Effector CD8-positive, alpha-beta T cell (primary cell): ENCODE results near the gene CSPG5.

Source experiments
- DNase-seq: peaks from one replicate; lab custom pipeline; 2025; lab: John Stamatoyannopoulos, UW

The CSPG5 gene

DNA sequence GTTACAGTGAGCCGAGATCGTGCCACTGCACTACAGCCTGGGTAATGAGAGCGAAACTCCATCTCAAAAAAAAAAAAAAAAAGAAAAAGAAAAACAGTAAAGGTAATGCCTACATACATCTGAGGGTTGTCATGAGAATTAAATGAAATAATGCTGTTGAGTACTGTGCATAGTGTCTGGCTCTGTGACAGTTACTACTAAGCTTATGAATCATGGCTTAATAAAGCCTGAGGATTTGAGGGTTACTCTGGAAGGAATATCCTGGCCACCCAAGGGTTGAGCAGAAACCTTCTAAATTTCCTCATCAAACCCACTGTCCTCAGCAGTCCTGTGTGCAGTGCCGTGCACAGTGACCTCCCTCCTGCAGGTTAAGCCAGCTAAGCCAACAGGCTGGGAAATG, 38.4 kb downstream of the CSPG5 start:
- no peak for DNase-seq

DNA sequence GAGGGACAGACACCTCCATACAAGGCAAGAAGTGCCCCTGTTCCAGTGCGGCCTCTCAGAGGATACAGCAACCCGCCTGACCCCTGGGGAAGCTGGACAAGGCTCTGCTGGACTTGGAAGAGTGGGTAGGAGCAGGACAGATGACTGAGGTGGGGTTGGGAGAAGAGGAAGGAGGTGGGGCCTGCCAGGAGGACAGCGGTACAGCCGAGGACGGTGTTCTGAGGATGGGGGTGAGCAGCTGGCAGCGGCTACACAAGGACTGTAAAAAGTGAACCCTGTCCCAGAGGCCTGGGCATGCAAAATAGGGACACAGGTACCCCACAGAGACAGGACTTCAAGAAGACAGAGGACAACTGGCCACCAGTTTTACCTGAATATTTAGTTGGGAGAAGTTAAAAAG, 41.7 kb downstream of the CSPG5 start:
- no peak for DNase-seq

- no peak for DNase-seq
Measured at GRCh38 chr3:47536221-47536891, 42.3 kb downstream of the CSPG5 start.

DNA sequence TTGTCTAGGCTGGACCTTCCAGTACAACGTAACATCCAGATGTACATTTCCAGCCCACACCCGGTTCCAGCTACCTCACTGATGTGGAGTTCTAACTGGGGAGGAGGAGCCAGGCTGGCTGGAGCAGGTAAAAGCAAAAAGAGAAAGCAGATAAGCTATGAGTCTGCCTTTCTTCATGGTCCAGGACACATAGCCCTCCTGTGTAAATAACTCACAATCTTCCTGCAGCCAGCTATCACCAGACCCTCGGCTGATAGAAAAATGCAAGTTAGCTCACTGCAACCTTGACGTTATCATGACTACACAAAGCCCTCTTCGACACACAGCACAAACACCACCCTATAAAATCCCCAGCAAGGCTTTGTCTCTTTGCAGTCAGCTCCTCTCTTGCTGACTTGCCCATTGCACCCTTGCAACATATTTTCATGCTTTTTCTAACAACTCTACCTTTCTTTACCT, 44.6 kb downstream of the CSPG5 start:
- no peak for DNase-seq

- no peak for DNase-seq
Measured at GRCh38 chr3:47533481-47533880, 45.2 kb downstream of the CSPG5 start.

DNA sequence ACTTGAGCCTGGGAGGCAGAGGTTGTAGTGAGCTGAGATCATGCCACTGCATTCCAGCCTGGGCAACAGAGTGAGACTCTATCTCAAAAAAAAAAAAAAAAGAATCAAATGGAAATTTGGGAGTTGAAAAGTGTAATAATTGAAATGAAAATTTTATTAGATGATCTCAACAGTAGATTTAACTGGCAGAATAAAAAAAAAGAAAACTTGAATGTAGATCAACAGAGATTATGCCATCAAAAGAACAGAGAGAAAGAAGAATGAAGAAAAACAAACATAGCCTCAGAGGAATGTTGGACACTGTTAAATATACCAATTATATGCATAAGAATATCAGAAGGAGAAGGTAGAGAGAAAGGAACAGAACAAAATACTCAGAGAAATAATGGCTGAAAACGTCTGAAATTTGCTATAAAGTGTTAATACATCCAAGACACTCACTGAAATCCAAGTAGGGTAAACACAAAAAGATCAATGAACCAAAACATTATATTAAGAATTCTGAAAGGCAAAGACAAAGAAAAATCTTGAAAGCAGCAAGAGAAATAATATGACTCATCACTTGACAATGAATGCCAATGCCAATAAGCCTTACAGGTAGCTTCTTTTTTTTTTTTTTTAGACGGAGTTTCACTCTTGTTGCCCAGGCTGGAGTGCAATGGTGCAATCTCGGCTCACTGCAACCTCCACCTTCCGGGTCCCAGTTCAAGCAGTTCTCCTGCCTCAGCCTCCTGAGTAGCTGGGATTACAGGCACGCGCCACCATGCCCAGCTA, 50.5 kb downstream of the CSPG5 start:
- no peak for DNase-seq

DNA sequence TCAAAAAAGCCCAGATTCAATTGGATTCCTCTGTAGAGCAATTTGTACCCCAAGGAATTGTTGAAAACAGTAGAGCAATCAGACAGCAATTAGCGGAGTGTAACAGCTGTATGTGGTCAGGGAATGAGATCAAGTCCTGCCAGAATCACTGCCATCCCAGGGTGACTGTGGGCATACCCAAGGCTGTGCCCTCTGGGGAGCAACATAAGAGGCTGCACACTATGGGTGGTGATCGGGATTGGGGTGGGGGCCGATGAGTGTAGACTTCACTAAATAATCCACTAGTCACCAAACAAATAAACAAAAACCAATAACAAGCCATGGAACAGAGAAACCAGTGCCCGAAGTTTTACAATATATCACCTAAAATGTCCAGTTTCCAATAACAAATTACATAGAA, 53.0 kb downstream of the CSPG5 start:
- DNase-seq, result no peak

- no peak for DNase-seq
Measured at GRCh38 chr3:47523310-47524073, 55.2 kb downstream of the CSPG5 start.

DNA sequence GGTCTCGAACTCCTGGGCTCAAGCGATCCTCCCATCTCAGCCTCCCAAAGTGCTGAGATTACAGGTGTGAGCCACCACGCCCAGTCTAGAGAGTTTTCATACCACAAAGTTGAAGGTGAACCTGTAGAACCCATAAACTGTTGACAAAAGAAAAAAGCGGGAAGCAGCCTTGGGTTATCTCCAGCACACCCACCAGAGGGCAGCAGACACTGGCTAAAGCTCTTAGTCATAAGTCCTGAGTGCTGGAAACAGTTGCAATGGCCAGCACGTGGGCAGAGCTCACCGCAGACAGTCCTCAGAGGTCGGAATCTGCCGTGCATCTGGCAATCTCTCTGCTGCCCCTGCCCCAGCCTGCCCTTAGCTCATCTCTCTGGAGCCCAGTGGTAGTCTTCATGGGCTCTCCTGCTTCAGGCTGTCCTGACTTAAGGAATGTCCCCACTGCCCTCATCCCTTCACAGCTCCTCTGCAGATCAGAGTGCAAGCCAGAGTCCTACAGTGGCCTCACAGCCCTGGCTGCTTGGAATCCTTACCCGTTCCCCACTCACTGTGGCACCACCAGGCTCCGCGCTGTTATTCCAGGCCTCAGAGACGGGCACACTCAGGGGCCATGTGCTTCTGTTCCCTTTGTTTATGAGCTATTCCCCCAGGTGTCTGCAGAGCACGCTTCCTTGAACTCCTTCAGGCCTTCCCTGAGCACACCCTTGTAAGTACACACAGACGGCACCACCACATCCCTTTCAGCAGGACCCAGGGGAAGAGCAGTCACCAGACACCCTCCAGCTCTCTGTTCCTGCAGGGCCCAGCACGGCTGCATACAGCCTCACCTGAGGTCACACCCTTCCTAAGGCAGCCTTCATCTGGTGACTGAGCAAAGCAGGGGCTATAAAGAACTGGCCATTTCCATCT, 56.3 kb downstream of the CSPG5 start:
- peak; percentile 54 for DNase-seq

DNA sequence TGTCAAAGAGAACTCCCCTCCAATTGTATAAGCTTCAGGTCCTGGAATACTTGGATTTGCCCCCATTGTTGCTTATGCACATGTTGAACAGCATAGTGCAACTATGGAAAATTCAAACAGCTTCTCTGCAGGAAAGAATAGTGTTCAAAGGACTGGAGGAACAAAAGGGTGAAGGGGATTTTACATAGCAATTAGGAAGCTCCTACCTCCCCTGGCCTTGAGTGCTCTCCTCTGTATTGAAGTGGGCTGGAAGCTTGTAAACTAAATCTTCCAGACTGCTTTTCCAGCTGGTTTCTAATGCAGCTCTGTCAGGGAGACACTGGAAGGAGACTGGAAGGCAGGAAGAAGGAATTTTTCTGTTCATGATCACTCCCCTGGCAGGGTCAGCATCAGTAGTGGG, 57.9 kb downstream of the CSPG5 start:
- DNase-seq, result no peak

DNA sequence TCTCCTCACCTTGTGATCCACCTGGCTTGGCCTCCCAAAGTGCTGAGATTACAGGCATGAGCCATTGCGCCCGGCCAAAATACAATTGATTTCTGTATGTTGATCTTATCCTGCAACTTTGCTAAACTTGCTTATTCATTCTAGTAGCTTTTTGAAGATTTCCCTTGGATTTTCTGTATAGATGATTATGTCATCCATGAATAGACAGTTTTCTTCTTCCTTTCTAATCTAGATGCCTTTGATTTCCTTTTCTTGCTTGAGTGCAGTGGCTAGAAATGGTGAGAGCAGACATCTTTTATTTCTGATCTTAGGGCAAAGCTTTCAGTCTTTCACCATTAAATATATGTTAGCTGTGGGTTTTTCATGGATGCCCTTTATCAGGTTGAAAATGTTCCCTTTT, 60.7 kb downstream of the CSPG5 start:
- no peak for DNase-seq

DNA sequence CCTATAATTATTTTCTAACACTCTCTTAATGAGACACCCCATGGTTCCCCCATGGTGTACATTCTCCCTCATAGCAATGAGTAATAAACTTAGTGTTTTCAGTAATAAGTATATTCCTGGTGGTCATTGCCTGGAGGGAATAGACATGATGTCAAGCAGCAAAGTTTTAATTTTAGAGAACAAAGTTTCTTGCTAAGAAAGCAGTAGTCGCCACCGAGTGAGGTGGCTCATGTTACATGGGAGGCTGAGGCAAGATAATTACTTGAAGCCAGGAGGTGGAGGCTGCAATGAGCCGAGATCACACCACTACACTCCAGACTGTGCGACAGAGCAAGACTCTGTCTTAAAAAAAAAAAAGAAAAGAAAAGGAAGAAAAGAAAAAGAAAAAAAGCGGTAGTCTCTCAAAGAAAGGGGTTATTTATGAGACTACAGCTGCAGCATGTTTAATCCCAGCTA, 62.8 kb downstream of the CSPG5 start:
- no peak for DNase-seq

DNA sequence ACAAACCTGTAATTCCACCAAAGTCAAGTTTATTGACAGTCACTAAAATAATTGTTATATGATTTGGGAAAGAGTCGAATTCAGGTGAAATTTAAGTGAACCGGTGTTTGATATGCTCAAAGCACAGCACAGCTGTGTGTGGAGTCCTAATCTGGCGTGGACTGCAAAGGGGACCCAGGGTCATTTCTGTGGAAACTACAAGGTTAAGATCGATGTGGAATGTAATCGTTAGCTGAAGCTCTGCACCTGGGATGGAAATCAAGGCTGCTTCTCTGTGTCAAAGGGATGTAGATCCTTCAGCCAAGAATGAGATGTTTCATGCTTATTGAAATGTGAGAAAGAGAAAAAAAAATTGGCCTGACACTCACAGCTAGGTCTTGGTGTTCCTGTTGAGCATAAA, 63.6 kb downstream of the CSPG5 start:
- no peak for DNase-seq

DNA sequence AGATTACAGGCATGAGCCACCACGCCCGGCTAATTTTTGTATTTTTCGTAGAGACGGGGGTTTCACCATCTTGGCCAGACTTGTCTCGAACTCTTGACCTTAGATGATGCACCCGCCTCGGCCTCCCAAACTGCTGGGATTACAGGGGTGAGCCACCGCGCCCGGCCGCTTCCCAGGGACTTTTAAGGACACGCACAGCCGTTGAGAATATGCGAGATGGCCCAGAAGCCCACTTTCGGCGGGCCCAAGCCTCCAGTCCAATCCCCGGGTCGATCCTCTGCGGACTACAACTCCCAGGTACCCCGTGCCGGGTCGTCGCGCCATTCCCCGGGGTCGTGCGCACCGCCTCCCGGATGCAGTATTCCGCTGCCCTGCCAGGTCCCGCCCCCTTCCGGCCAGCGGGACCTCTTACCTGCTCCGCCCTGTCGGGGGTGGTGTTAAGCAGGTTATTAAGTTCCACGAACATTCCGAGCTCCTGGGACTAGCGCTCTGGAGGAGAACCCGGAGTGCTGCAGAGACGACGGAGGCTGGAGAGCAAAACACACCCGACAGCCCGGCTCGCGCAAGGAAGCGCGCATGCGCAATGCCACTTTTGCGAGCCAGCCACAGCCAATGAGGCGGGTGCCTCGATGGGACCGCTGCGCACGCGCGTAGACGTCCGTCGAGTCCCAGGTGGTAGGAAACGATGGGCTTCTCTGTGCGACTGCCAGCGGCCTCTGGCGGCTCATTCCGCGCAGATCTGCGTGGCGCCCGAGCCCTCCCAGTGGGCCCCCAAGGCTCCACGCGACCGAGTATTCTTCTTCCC, 65.3 kb downstream of the CSPG5 start, which contains the start of gene ELP6:
ELP6 (minus strand) TSS at position 588 of the 805 bp plus-strand sequence; CDS start at position 466, 122 bp downstream.
- peak; percentile 96 for DNase-seq

GRCh38 chr3:47512416-47513124, 66.1 kb downstream of the CSPG5 start:
- no peak for DNase-seq
